GM23338 (cell line): ENCODE results near the gene OR2A25. TPM values are rescaled to one million over a fixed set of nuclear protein-coding genes. Genes with fewer than 3 reads are reported as not detected.

ENCODE experiments used
- ATAC-seq: fragments of 200-7000 bp; cut with Tn5 transposase; 3 replicates; pipeline ENCODE4 v1.9.1; 2020
- DNase-seq: peaks from one replicate; pipeline ENCODE4 v3.0.0-alpha.2; 2015; ENCODE audit warnings: low spot score
- H2AFZ ChIP-seq: fragments of 200-600 bp; sonication (generic); 2 replicates; pipeline ENCODE4 v1.8.0; 2016; ENCODE audit warnings: antibody characterized with exemption, mild to moderate bottlenecking, moderate library complexity
- H3F3A ChIP-seq: fragments of 200-600 bp; sonication (generic); replicated peaks from 2 replicates; pipeline ENCODE4 v1.8.0; 2017; ENCODE audit warnings: antibody characterized with exemption, mixed run types, low read depth
- H3K27ac ChIP-seq: fragments of 200-600 bp; sonication (generic); 2 replicates; pipeline ENCODE4 v1.6.1; 2016; ENCODE audit warnings: low read depth
- H3K27me3 ChIP-seq: fragments of 200-600 bp; sonication (generic); 2 replicates; pipeline ENCODE4 v1.8.0; 2016; ENCODE audit warnings: mild to moderate bottlenecking, mixed run types, moderate library complexity; ENCODE audit not compliant: insufficient read depth
- H3K36me3 ChIP-seq: fragments of 200-600 bp; sonication (generic); 2 replicates; pipeline ENCODE4 v1.8.0; 2016; ENCODE audit warnings: mild to moderate bottlenecking; ENCODE audit not compliant: insufficient read depth
- H3K4me1 ChIP-seq: fragments of 200-600 bp; sonication (generic); 2 replicates; pipeline ENCODE4 v1.8.0; 2016; ENCODE audit warnings: mild to moderate bottlenecking, moderate library complexity; ENCODE audit not compliant: insufficient read depth
- H3K4me2 ChIP-seq: fragments of 200-600 bp; sonication (generic); 2 replicates; pipeline ENCODE4 v1.7.1; 2017; ENCODE audit warnings: mixed run types
- H3K4me3 ChIP-seq: fragments of 200-600 bp; sonication (generic); 2 replicates; pipeline ENCODE4 v1.6.1; 2016; ENCODE audit warnings: mixed run types
- H3K79me2 ChIP-seq: fragments of 200-600 bp; sonication (generic); replicated peaks from 2 replicates; pipeline ENCODE4 v1.8.0; 2017; ENCODE audit warnings: mild to moderate bottlenecking; ENCODE audit not compliant: insufficient read depth
- H3K9me2 ChIP-seq: fragments of 200-600 bp; sonication (generic); 2 replicates; pipeline ENCODE4 v1.8.0; 2017; ENCODE audit not compliant: insufficient read depth
- H4K20me1 ChIP-seq: fragments of 200-600 bp; sonication (generic); replicated peaks from 2 replicates; pipeline ENCODE4 v1.8.0; 2017; ENCODE audit warnings: mild to moderate bottlenecking; ENCODE audit not compliant: insufficient read depth
- H3K27ac Mint-ChIP-seq: 2 replicates; pipeline ENCODE4 v1.8.0; 2020; ENCODE audit warnings: inconsistent platforms, mild to moderate bottlenecking, moderate library complexity, mixed read lengths
- H3K27me3 Mint-ChIP-seq: 3 replicates; pipeline ENCODE4 v1.8.0; 2022; ENCODE audit warnings: low read depth, mild to moderate bottlenecking, moderate library complexity, mixed read lengths, inconsistent platforms; ENCODE audit not compliant: insufficient read depth, poor library complexity
- H3K36me3 Mint-ChIP-seq: 3 replicates; pipeline ENCODE4 v1.8.0; 2021; ENCODE audit warnings: low read depth, mild to moderate bottlenecking, inconsistent platforms, moderate library complexity, mixed read lengths
- H3K4me1 Mint-ChIP-seq: 3 replicates; pipeline ENCODE4 v1.8.0; 2020; ENCODE audit warnings: mild to moderate bottlenecking, inconsistent platforms, mixed read lengths
- H3K4me3 Mint-ChIP-seq: 3 replicates; pipeline ENCODE4 v1.8.0; 2021; ENCODE audit warnings: moderate library complexity, mild to moderate bottlenecking, inconsistent platforms, mixed read lengths
- H3K9me3 Mint-ChIP-seq: 3 replicates; pipeline ENCODE4 v1.8.0; 2020; ENCODE audit warnings: moderate library complexity, mild to moderate bottlenecking, inconsistent platforms, mixed read lengths
- CTCF ChIP-seq, 2 experiments: fragments of 200-600 bp in 1 of 2; sonication (generic) in 1 of 2; conservative IDR thresholded peaks; 2 replicates each; pipeline versions ENCODE4 v1.5.1 to v1.6.1; 2016 to 2017; ENCODE audit warnings: antibody characterized with exemption in 2 of 2, low read depth in 2 of 2, mild to moderate bottlenecking in 2 of 2, moderate library complexity in 1 of 2
- EZH2 ChIP-seq: fragments of 200-600 bp; sonication (generic); IDR thresholded peaks from one replicate; pipeline ENCODE4 v1.8.0; 2017; ENCODE audit warnings: antibody characterized with exemption, mild to moderate bottlenecking, low read depth; ENCODE audit not compliant: unreplicated experiment
- EZH2phosphoT487 ChIP-seq: fragments of 200-600 bp; sonication (generic); IDR thresholded peaks from one replicate; pipeline ENCODE4 v1.8.1; 2018; ENCODE audit warnings: antibody characterized with exemption; ENCODE audit not compliant: unreplicated experiment
- JUNB ChIP-seq: IDR thresholded peaks from one replicate; pipeline ENCODE4 v1.6.1; 2016; ENCODE audit warnings: antibody characterized with exemption; ENCODE audit not compliant: unreplicated experiment
- NANOG ChIP-seq: IDR thresholded peaks from 2 replicates; pipeline ENCODE4 v1.6.1; 2016; ENCODE audit warnings: antibody characterized with exemption, borderline replicate concordance
- POLR2AphosphoS5 ChIP-seq: IDR thresholded peaks from 2 replicates; pipeline ENCODE4 v1.6.1; 2016; ENCODE audit warnings: antibody characterized with exemption, low read depth
- REST ChIP-seq: IDR thresholded peaks from one replicate; pipeline ENCODE4 v1.6.1; 2018; ENCODE audit warnings: antibody characterized with exemption; ENCODE audit not compliant: unreplicated experiment
- ZNF331 ChIP-seq: fragments of 250-450 bp; sonication (Bioruptor Pico); IDR thresholded peaks from 2 replicates; pipeline ENCODE4 v1.5.0; 2020; ENCODE audit warnings: low read depth, mild to moderate bottlenecking, moderate library complexity
- polyA plus RNA-seq: library from polyadenylated mRNA; unstranded; fragments of >200 nt; fragmentation: Nextera tagmentation; extraction: Ambion mirVana; gene quantifications from 2 replicates; pipeline ENCODE4 v1.2.1, GENCODE V29; 2016
- total RNA-seq: library from RNA; depleted of rRNA; stranded (reverse); fragments of >200 nt; shearing (Covaris generic); gene quantifications from 2 replicates; pipeline ENCODE4 v1.2.3, GENCODE V29; 2014
- TF ChIP-seq, protein P1 (sequence below): IDR thresholded peaks from 2 replicates; pipeline ENCODE4 v1.6.1; 2016; ENCODE audit warnings: antibody characterized with exemption

Gene OR2A25
- total and polyA plus RNA-seq, 2 experiments from 2014 or later: not detected

GRCh38 chr7:144105211-144105610, 35.6 kb downstream of the OR2A25 start (continued):
- TF ChIP-seq NANOG (no peak), JUNB (no peak)

- no peaks in the 10 kb centered on the region for H4K20me1 ChIP-seq
- no peak for ATAC-seq
- Mint-ChIP-seq H3K36me3 (no peaks in the 10 kb centered on the region), H3K9me3 (no peaks in the 10 kb centered on the region), H3K4me1 (no peaks in the 10 kb centered on the region), H3K4me3 (no peak within 1 kb of the TSS), H3K27me3 (no peaks in the 10 kb centered on the region), H3K27ac (no peak within 1 kb of the TSS)
- no peak within 1 kb of the TSS for H3K4me2 ChIP-seq
- H3K9me2 ChIP-seq: no peaks in the 10 kb centered on the region
- no peaks in the 10 kb centered on the region for H3K27me3 ChIP-seq
- no peak for TF ChIP-seq EZH2
- no peaks in the 10 kb centered on the region for H3K79me2 ChIP-seq
- H3K36me3 ChIP-seq: no peaks in the 10 kb centered on the region
- DNase-seq: no peak
- H3K4me1 ChIP-seq: no peaks in the 10 kb centered on the region
- H2AFZ ChIP-seq: no peak within 1 kb of the TSS
- no peak within 1 kb of the TSS for H3K4me3 ChIP-seq
- H3K27ac ChIP-seq: no peak within 1 kb of the TSS
- H3F3A ChIP-seq: no peaks in the 10 kb centered on the region
These were observed 39.7 kb downstream of the OR2A25 start, which contains the start of gene OR2A2 for GRCh38 chr7:144109283-144109682. OR2A2 (plus strand) TSS chr7:144109583; CDS start chr7:144109583, 0 bp downstream.

DNA sequence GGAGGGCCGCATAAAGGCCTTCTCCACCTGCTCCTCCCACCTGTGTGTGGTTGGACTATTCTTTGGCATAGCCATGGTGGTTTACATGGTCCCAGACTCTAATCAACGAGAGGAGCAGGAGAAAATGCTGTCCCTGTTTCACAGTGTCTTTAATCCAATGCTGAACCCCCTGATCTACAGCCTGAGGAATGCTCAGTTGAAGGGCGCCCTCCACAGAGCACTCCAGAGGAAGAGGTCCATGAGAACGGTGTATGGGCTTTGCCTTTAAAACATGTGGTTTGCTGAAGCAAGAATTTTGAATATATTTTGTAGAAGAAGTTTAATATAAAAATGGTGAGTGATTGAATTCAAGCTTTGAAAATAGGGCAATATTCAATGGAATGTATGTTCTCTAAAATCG, 40.7 kb downstream of the OR2A25 start:
- no peak overlapping the region for H3K27ac ChIP-seq
- DNase-seq: peak; percentile 28
- H3K27me3 Mint-ChIP-seq: no peaks in the 10 kb centered on the region
- no peaks in the 10 kb centered on the region for H3F3A ChIP-seq
- no peak overlapping the region for H3K4me2 ChIP-seq
- H3K9me2 ChIP-seq: no peaks in the 10 kb centered on the region
- no peak overlapping the region for H2AFZ ChIP-seq
- TF ChIP-seq CTCF (conservative IDR thresholded peaks at IDR 0.05; ENCODE audit: low read depth in 2 of 2) (peak; percentile 46 to 72; a peak in 3 of 4 replicates), EZH2 (no peak)
- no peak overlapping the region for H3K4me3 Mint-ChIP-seq
- H3K9me3 Mint-ChIP-seq: no peaks in the 10 kb centered on the region
- H3K4me1 ChIP-seq: no peaks in the 10 kb centered on the region
- no peaks in the 10 kb centered on the region for H3K36me3 Mint-ChIP-seq
- no peaks in the 10 kb centered on the region for H3K79me2 ChIP-seq
- H3K27me3 ChIP-seq: no peaks in the 10 kb centered on the region
- no peaks in the 10 kb centered on the region for H3K4me1 Mint-ChIP-seq
- no peak overlapping the region for H3K27ac Mint-ChIP-seq
- ATAC-seq: peak; percentile 82
- no peak overlapping the region for H3K4me3 ChIP-seq
- H4K20me1 ChIP-seq: no peaks in the 10 kb centered on the region
- H3K36me3 ChIP-seq: no peaks in the 10 kb centered on the region

DNA sequence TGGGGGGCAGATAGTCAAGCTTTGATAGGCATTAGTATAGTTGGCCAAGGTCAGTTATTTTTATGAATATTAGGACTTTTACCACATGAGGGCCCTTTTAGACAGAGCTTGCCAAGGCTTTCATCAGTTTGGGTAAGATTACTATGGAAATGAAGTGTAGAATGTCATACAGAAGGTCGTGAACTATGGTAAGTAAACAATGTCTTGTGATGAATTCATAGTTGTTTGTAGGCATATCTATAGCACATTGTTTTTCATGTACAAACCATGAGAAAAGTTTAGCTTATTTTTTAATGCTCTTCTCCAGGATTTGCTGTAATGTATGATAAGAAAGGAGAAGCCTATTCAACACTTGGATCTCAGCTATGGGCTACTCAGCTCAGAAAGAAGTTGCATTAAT, 44.0 kb downstream of the OR2A25 start:
- no peaks in the 10 kb centered on the region for H3F3A ChIP-seq
- H3K4me2 ChIP-seq: no peak overlapping the region
- Mint-ChIP-seq H3K9me3 (peaks cover 1% of the 10 kb centered on the region; the same call in 1 of the 3 replicates), H3K4me1 (no peaks in the 10 kb centered on the region), H3K27me3 (no peaks in the 10 kb centered on the region), H3K27ac (no peak overlapping the region), H3K4me3 (no peak overlapping the region), H3K36me3 (no peaks in the 10 kb centered on the region; the same call in 2 of the 3 replicates)
- H3K79me2 ChIP-seq: no peaks in the 10 kb centered on the region
- no peak for ATAC-seq
- H3K27ac ChIP-seq: no peak overlapping the region
- peaks cover 4% of the 10 kb centered on the region; the same call in 1 of the 2 replicates for H3K9me2 ChIP-seq
- no peak overlapping the region for H2AFZ ChIP-seq
- no peaks in the 10 kb centered on the region for H4K20me1 ChIP-seq
- no peak for DNase-seq
- no peaks in the 10 kb centered on the region for H3K27me3 ChIP-seq
- H3K36me3 ChIP-seq: no peaks in the 10 kb centered on the region
- H3K4me1 ChIP-seq: no peaks in the 10 kb centered on the region
- H3K4me3 ChIP-seq: no peak overlapping the region
- TF ChIP-seq JUNB (no peak), NANOG (no peak), EZH2phosphoT487 (no peak), POLR2AphosphoS5 (no peak), ZNF331 (CRISPR knock-in tag) (no peak), REST (no peak), EZH2 (no peak)
- TF ChIP-seq, protein P1, sequence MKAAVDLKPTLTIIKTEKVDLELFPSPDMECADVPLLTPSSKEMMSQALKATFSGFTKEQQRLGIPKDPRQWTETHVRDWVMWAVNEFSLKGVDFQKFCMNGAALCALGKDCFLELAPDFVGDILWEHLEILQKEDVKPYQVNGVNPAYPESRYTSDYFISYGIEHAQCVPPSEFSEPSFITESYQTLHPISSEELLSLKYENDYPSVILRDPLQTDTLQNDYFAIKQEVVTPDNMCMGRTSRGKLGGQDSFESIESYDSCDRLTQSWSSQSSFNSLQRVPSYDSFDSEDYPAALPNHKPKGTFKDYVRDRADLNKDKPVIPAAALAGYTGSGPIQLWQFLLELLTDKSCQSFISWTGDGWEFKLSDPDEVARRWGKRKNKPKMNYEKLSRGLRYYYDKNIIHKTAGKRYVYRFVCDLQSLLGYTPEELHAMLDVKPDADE: no peak
